COR-L47 (cell line): Measurements from ENCODE around the gene ERP29.
"Not testable (repeated sequence)": the region's sequence is repeated elsewhere in the genome, so short reads cannot be mapped to it uniquely, and the experiment has no call there.

Experiments
- DNase-seq: peaks from one replicate; lab custom pipeline; 2025; lab: John Stamatoyannopoulos, UW

ERP29 gene

DNA sequence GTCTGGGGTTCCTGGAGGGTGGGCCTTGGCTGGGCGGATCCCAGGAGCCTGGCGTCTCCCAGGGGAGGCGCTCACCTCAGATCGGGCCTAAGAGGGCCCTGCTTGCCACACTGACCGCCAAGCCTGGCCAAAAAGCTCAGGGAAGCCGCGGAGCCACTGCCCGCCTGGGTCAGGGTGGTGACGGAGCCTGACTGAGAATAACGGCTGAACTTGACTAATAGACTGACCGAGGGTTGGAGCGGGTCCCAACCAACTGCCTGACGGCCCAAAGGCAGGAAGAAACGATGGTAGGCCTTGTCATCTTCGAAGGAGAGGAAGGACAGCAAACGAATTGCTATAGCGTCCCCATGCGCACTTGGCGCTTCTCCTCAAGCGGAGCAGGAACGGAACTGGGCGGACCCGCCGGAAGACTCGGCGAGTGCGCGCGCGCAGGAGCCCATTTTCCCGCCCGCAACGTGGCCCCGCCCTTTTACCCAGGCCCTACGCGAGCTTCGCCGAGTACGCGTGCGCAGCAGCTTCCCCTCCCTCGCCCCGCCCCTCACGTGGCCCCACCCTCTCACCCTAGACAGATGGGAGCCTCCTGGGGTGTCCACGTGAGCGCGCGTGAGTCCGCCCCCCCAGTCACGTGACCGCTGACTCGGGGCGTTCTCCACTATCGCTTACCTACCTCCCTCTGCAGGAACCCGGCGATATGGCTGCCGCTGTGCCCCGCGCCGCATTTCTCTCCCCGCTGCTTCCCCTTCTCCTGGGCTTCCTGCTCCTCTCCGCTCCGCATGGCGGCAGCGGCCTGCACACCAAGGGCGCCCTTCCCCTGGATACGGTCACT lies at the start of gene ERP29, which contains the start of gene TMEM116:
Gene ERP29, plus strand, starts transcription at position 652 of the 826 bp plus-strand sequence. Its CDS starts 40 bp downstream, at position 692.
Gene TMEM116, minus strand, starts transcription at position 391 of the 826 bp plus-strand sequence. CDS start 7,895 bp downstream, outside the sequence.
- peak; percentile 99 for DNase-seq

DNA sequence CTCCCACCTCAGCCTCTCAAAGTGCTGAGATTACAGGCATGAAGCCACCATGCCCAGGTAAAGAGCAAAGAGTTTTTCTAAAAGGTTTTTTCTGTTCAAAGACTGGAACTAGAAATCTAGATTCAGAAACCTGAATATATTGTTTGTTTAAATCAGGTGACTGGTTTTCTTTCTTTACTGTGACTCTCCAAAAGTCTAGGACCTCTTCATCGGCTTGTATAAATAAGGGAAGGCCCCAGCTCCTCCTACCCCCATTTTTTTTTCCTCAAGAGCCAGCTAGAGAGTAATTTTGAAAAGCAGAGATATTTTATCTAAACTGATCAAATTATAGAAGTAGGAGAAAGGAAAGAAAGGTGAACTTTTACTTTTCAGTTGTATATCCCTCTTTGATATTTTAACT lies 48.3 kb upstream of the ERP29 start:
- DNase-seq = no peak

DNA sequence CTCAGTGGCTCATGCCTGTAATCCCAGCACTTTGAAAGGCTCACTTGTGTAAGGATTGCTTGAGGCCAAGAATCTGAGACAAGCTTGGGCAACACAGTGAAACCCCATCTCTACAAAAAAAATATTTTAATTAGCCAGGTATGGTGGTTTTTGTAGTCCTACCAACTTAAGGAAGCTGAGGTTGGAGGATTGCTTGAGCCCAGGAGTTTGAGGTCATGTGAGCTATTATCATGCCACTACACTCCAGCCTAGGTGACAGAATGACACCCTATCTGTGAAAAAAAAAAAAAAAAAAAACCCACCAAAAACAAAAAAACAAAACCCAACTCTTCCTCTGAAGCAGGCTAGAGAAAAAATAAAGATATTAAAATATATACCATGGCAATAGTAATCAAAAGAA lies 41.4 kb upstream of the ERP29 start:
- DNase-seq = no peak

DNA sequence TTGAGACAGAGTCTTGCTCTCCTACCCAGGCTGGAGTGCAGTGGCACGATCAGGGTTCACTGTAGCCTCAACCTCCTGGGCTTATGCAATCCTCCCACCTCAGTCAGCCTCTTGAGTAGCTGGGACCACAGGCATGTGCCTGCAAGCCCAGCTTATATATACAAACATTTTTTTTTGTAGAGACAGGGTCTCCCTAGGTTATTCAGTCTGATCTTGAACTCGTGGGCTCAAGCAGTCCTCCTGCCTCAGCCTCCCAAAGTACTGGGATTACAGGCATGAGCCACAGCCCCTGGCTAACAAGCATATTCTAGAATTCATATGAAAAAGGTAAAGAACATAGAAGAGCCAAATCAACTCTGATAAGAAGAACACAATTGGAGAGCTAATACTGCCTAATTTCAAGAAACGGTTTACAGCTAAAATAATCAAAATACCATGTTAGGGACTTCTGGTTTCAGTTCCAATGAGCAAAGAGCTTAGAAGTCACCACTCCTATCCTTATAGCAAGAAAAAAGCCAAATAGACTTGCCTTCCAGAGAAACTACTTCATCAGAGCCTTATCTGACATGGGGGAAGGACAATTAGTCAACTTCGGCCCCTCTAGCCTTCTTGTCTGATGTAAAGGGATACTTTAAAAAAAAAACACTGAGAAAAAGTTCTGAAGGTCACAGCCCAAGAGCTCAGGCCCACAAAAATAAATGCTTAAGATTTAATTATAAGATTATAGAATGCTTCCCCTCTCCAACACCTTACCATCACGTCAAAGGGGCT lies 37.9 kb upstream of the ERP29 start:
- DNase-seq = no peak

DNA sequence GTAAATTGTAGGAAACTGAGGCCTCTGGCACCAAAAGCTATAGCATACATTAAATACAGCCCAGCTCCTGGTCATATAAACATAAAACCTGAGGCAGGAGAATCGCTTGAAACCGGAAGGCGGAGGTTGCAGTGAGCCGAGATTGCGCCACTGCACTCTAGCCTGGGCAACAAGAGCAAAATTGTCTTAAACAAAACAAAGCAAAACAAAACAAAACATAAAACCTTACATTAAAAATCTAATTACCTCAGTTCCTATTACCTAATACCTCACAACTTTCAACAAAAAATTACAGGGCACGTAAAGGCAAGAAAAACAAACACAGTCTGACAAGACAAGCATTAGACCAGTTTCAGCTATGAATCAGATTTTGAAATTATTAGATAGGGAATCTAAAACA lies 36.9 kb upstream of the ERP29 start:
- no peak for DNase-seq

DNA sequence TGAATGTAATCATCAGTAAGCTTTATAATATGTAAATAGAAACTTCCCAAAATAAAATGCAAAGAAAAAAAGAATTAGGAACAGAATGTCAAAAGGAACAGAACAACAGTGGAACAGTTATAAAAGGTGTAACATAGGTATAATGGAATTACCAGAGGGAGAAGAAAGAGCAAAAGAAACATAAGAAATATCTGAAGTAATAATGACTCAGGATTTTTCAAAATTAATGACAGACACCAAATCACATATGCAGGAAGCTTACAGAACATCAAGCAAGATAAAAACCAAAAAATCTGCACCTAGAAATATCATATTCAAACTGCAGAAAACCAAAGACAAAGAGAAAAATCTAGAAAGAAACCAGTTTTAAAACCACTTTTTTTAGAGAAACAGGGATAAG lies 36.4 kb upstream of the ERP29 start:
- no peak for DNase-seq

DNA sequence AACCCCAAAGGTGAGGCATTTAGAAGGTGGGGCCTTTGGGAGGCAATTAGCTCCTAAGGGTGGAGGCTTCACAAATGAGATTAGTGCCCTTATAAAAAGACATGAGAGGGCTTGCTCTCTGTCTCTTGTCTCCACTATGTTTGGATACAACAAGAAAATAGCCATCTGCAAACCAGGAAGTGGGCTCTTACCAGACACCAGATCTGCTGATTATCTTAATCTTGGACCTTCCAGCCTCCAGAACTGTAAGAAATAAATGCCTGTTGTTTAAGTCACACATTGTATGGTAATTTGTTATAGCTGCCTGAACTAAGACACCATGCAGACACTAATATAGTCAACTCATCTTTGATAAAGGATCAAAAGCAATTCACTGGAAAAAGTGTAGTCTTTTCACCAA lies 34.7 kb upstream of the ERP29 start:
- no peak for DNase-seq

DNA sequence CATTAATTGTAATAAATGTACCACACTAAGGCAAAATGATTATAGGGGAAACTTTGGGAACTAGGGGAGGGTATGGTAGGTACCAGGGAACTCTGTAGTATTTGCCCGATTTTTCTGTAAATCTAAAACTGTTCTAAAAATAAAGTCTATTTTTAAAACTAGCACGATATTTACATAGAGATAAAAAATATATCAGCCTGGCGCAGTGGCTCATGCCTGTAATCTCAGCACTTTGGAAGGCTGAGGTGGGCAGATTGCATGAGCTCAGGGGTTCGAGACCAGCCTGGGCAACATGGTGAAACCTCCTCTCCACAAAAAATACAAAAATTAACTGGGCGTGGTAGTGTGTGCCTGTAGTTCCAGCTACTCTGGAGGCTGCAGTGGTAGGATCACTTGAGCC lies 32.6 kb upstream of the ERP29 start:
- DNase-seq = no peak

DNA sequence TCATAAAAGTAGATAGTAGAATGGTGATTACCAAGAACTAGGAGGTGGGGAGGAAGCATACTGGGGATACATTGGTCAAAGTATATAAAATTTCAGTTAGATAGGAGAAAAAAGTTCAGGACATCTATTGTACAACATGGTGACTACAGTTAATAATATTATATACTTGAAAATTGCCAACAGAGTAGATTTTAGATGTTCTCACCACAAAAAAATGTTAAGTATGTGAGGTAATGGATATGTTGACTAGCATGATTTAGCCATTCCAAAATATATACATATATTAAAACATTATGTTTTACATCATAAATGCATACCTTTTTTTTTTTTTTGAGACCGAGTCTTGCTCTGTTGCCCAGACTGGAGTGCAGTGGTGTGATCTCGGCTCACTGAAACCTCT lies 31.2 kb upstream of the ERP29 start:
- no peak for DNase-seq

DNA sequence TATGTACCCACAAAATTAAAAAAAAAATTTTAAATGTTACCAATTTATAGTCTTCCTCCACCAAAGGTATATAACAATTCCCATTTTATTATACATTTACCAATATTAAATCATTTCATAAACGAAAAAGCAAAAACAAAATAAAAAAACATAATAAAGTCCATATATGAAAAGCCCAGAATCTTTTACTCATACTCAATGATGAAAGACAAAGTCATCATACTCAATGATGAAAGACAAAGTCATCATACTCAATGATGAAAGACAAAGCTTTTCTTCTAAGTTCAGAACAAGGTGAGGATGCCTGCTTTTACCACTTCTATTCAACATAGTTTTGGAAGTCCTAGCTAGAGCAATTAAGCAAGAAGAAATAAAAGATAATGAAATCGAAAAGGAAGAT lies 28.4 kb upstream of the ERP29 start:
- DNase-seq = no peak

DNA sequence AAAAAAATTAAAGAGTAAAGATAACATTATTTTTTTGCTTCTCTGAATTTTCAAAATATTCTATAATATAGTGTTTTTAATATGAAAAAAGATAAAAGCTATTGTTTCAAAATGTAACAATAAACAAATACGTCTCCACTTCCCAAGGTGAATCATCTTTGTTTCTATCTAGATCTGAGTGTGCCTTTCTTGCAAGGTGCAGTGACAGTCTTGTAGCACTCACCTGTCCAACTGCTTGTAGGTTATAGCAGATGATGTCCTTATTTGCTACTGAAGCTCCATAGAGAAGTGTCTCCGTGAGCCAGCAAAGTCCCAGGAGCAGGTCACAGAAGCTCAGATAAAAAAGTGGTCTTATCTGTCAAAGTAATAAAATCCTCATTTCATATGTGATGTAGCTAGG lies 21.7 kb upstream of the ERP29 start:
- no peak for DNase-seq

DNA sequence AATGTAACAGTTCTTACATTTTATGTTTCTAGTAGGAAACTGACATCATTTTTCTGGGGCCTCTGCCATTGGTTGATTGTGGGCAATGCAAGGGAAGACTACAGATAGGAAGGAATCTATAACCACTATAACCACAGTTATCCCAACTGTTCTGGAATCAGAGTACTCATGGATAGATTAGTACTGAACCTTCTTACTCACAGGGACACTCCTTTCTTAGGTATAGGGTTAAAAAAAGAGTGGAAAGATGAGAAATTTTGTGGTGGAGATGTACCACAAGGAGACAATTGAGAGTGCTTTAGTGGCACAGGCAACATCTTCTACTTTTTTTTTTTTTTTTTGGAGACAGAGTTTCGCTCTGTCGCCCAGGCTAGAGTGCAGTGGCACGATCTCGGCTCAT lies 21.3 kb upstream of the ERP29 start:
- DNase-seq = no peak

DNA sequence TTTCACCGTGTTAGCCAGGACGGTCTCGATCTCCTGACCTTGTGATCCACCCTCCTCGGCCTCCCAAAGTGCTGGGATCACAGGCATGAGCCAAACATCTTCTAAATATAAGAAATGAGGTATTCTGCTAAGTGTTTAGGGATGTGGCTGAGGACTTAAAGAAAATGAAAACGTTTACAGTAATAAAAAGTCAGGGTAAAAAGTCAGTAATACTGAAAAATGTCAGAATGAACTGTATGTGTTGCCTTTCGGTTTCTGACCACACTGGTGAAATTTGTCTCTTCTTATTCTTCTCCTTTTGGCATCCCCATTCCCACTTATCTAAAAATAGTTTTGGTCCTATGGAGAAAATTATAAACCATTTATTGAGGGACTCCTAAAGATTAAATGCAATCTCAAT lies 20.8 kb upstream of the ERP29 start:
- DNase-seq = no peak

DNA sequence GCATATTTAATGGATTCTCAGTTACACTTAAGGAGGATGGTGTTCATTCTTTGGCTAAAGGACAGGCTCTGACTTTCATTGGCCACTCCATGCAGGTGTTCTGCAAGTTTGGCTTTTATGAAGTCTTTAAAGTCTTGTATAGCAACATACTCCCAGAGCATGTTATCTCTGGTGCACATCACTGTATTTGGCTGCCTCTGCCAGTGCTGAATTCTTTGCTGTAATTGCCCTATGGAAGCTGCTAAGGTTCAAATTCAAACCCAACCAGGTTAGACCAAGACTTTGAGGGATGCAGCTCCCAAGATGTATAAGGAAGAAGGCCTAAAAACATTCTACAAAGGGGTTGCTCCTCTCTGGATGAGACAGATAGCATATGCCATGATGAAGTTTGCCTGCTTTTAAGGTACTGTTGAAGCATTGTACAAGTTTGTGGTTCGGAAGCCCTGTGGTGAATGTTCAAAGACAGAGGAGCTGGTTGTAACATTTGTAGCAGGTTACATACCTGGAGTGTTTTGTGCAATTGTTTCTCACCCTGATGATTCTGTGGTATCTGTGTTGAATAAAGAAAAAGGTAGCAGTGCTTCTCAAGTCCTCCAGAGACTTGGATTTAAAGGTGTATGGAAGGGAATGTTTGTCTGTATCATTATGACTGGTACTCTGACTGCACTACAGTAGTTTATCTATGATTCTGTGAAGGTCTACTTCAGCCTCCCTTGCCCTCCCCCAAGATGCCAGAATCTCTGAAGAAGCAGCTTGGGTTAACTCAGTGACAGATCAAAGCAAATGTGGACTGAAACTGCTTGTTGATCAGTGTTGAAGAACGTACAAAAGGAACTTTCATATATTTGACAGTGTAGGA lies 19.7 kb upstream of the ERP29 start:
- no peak for DNase-seq

DNA sequence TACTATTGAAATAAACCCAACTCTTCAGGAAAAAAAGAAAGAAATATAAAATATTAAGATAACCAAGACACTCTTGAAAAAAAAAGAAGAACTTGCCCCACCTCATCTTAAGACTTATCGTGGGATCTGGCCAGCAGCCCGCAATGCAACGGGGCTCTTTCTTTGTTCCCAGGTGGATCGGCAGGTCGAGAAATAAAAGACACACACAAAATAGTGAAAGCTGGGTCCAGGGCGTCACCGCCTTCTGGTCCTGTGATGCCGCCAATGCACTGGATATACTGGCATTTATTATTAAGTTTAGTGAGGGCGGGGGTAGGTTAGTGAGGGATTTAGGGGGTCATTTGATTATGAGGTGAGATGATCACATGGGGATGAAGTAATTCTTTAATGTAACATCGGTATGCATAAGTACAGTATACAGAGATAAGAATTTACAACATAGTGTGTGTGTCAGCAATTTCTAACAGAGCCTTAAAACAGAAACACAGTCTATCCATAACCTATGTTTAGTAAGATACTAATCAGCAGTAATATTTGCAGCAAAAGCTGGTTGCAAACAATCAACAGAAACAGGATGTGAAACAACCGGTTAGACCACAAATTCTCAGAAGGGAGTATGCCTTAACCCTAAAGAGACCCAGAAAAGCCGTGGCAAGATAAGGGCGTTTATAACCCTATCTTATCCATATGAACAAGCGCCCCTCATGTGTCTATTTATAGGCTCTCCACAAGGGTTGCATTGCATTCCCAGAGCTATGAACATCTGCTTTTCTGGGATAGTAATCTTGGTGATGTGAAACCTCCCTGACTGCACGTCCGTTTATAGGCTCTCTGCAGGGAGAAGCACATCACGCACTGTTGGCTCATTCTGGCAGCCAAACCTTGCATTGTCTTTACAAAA lies 18.8 kb upstream of the ERP29 start:
- DNase-seq = not testable (repeated sequence)

DNA sequence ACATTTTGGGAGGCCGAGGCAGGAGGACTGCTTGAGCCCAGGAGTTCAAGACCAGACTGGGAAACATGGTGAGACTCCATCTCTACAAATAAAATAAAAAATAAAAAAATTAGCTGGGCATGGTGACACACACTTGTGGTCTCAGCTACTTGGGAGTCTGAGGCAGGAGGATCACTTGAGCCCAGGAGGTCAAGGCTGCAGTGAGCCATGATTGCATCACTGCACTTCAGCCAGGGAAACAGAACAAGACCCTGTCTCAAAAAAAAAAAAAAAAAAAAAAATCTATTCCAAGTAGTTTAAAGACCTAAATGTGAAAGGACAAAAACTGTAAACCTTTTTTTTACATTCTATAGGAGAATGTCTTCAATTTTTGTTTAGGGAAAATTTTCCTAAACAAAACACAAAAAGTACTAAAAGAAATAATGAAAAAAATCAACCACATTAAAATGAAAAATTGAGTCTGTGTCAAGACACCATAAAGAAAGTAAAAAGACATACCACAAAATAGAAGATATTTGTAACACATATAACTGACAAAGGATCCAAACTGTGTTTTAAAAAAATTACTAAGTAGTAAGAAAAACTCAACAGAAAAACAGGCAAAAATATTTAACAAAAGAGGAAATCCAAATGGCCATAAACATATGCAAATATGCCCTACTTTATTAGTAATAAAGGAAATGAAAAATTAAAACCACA lies 17.3 kb upstream of the ERP29 start:
- DNase-seq = no peak

DNA sequence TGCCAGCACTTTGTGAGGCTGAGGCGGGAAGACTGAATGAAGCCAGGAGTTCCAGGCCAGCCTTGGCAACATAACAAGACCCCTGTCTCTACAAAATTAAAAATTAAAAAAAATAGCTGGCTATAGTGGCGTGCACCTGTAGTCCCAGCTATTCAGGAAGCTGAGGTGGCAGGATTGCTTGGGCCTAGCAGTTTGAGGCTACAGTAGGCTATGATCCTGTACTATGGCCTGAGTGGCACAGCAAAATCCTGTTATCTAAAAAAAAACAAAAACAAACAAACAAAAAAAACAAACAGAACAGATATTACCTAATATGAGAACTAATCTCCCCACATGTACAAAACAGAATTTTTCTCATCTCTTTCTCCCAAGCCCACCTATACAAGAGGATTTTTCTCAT lies 15.9 kb upstream of the ERP29 start:
- DNase-seq = no peak

DNA sequence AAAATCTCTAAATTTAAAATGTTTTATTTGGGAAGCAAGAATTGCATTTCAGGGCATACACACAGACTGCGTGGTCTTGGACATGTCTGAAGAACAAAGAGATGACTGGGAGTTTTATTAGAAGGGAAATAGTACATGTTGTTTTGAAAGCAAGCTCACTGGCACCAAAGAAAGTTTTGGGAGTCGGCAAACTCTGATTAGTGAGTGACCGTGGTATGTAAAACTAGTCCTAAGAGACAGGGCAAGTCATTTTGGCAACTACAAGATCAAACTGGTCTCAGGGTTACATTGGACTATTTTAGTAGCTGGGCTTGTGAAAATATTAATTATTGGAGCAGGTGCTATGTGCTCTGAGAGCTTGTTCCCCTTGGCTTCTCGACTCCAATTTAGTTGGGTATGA lies 15.2 kb upstream of the ERP29 start:
- no peak for DNase-seq

DNA sequence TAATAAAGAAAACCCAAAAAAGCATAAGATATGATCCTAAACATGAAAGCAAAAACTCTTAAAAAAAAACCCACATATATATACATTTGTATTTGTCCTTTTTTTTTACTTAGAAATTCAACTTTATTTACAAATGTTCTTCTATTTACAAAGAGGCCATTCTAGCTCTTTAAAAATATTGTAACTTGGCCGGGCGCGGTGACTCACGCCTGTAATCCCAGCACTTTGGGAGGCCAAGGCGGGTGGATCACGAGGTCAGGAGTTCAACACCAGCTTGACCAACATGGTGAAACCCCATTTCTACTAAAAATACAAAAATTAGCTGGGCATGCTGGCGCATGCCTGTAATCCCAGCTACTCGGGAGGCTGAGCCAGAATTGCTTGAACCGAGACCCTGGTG lies 14.1 kb upstream of the ERP29 start:
- not testable (repeated sequence) for DNase-seq

DNA sequence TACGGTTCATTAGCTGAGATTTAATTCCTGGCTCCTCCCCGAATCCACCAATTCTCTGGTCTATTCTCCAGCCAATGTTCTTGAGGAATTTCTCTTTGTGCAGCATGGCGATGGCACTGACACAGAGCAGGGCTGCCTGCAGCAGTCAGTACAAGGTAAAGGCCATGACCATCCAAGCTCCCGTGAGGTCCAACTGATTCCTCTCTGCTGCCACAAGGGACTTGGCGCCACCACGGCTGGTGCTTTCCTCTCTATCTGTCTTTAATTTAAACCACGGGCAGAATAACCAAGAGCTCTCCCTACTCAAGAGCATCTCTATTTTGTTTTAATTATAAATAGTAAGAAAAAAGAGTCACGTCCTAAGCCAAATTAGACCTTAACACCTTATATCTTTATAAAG lies 12.4 kb upstream of the ERP29 start:
- no peak for DNase-seq

DNA sequence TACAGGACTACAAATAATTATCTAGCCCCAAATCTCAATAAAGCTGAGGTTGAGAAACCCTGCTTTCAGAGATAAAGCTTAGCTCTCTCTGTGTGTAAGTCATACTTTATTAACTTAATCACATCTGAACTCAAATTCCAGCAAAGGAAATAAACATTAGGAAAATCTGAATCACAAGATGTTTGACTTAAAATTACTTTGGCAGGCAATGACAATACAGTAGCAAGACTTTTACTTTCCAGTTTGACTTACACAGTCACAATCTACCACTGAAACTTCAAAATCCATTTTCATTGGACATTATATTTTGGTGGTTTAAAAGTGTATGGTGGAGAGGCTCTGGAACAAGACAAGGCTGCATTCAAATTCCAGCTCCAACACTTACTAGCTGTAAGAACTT lies 11.7 kb upstream of the ERP29 start:
- no peak for DNase-seq
